Measurements from ENCODE around the gene NFIC.
"Not testable (repeated sequence)": the region's sequence is repeated elsewhere in the genome, so short reads cannot be mapped to it uniquely, and the experiment has no call there.

NFIC gene

GRCh38 chr19:3375221-3376090 is 9.1 kb downstream of the NFIC start:
- peak; percentile 84 for DNase-seq

- DNase-seq: not testable (repeated sequence)
These were observed 9.7 kb downstream of the NFIC start for GRCh38 chr19:3376091-3376455.

GRCh38 chr19:3378352-3379150 is 12.2 kb downstream of the NFIC start:
- no peak for DNase-seq

GRCh38 chr19:3380829-3381228 is 14.4 kb downstream of the NFIC start:
- DNase-seq: no peak

- no peak for DNase-seq
These were observed 15.5 kb downstream of the NFIC start for GRCh38 chr19:3381701-3382372.

- no peak for DNase-seq
These were observed 16.2 kb downstream of the NFIC start for GRCh38 chr19:3382460-3383100.

- DNase-seq: no peak
These were observed 16.8 kb downstream of the NFIC start for GRCh38 chr19:3383121-3383722.

GRCh38 chr19:3386447-3387234 is 20.3 kb downstream of the NFIC start:
- DNase-seq: no peak

GRCh38 chr19:3387645-3388589 is 21.5 kb downstream of the NFIC start:
- DNase-seq: peak; percentile 88

GRCh38 chr19:3389446-3389778 is 23.0 kb downstream of the NFIC start:
- no peak for DNase-seq

- no peak for DNase-seq
These were observed 23.5 kb downstream of the NFIC start for GRCh38 chr19:3389876-3390371.

GRCh38 chr19:3391911-3392310 is 25.5 kb downstream of the NFIC start:
- DNase-seq: not testable (repeated sequence)

GRCh38 chr19:3392480-3392879 is 26.1 kb downstream of the NFIC start:
- peak; percentile 79 for DNase-seq

GRCh38 chr19:3396881-3397265 is 30.5 kb downstream of the NFIC start:
- DNase-seq: no peak

- DNase-seq: no peak
These were observed 31.1 kb downstream of the NFIC start for GRCh38 chr19:3397266-3398022.

GRCh38 chr19:3398114-3398899 is 31.9 kb downstream of the NFIC start:
- peak; percentile 67 for DNase-seq

- DNase-seq: no peak
These were observed 32.5 kb downstream of the NFIC start for GRCh38 chr19:3398900-3399278.

- DNase-seq: not testable (repeated sequence)
These were observed 32.9 kb downstream of the NFIC start for GRCh38 chr19:3399311-3399710.

Data from right hindlimb (tissue), 1 donor.